HUES6 (cell line): Measurements from ENCODE around the gene RABGGTA.
A peak's percentile ranks its signal among the peaks of the same experiment; 100 is the strongest.

Source experiments
- H3K27ac ChIP-seq: 2 replicates; pipeline ENCODE4 v1.7.0; 2013; ENCODE audit warnings: low read depth, mild to moderate bottlenecking, low read length, inconsistent platforms
- H3K27me3 ChIP-seq: 2 replicates; pipeline ENCODE4 v1.6.1; 2013; ENCODE audit warnings: low read length; ENCODE audit not compliant: control insufficient read depth, insufficient read depth
- H3K36me3 ChIP-seq: 2 replicates; pipeline ENCODE4 v1.6.1; 2013; ENCODE audit warnings: low read length; ENCODE audit not compliant: control insufficient read depth, insufficient read depth
- H3K4me1 ChIP-seq: 2 replicates; pipeline ENCODE4 v1.6.1; 2013; ENCODE audit warnings: low read length; ENCODE audit not compliant: control insufficient read depth, insufficient read depth
- H3K4me3 ChIP-seq: 2 replicates; pipeline ENCODE4 v1.5.1; 2013; ENCODE audit warnings: low read depth, low read length
- H3K9ac ChIP-seq: one replicate; pipeline ENCODE4 v1.6.1; 2013; ENCODE audit warnings: mild to moderate bottlenecking, low read length
- H3K9me3 ChIP-seq: 2 replicates; pipeline ENCODE4 v1.6.1; 2013; ENCODE audit warnings: low read depth, low read length; ENCODE audit not compliant: control insufficient read depth, insufficient read depth

RABGGTA gene

GRCh38 chr14:24271134-24271833 lies at the start of gene RABGGTA:
TSS of gene RABGGTA (minus strand) at chr14:24271597. CDS start at chr14:24271115, 482 bp downstream.
- peak within 1 kb of the TSS; percentile 83 for H3K4me3 ChIP-seq

GRCh38 chr14:24317141-24317928 lies 45.9 kb upstream of the RABGGTA start:
- Histone ChIP-seq H3K36me3 (no peaks in the 10 kb centered on the region), H3K4me3 (no peak overlapping the region), H3K4me1 (peaks cover 10% of the 10 kb centered on the region; the same call in 1 of the 2 replicates), H3K9ac (no peak overlapping the region), H3K27ac (no peak overlapping the region), H3K27me3 (peaks cover 24% of the 10 kb centered on the region), H3K9me3 (no peaks in the 10 kb centered on the region)

More at GRCh38 chr14:24271134-24271833, at the start of gene RABGGTA:
- Histone ChIP-seq H3K9ac (peak within 1 kb of the TSS; percentile 91), H3K27me3 (no peaks in the 10 kb centered on the region), H3K27ac (peak within 1 kb of the TSS; percentile 91), H3K4me1 (peaks cover 11% of the 10 kb centered on the region; the same call in 1 of the 2 replicates), H3K36me3 (peaks cover 22% of the 10 kb centered on the region), H3K9me3 (no peaks in the 10 kb centered on the region)

- Histone ChIP-seq H3K9ac (peak overlapping the region; percentile 20), H3K27ac (no peak overlapping the region)
Observed at GRCh38 chr14:24316597-24316950, 45.2 kb upstream of the RABGGTA start.

GRCh38 chr14:24315807-24316596 lies 44.6 kb upstream of the RABGGTA start:
- H3K9ac ChIP-seq: no peak overlapping the region
- H3K36me3 ChIP-seq: peaks cover 5% of the 10 kb centered on the region; the same call in 1 of the 2 replicates
- H3K4me1 ChIP-seq: peaks cover 6% of the 10 kb centered on the region; the same call in 1 of the 2 replicates
- peaks cover 24% of the 10 kb centered on the region for H3K27me3 ChIP-seq
- H3K9me3 ChIP-seq: no peaks in the 10 kb centered on the region
- no peak overlapping the region for H3K4me3 ChIP-seq
- no peak overlapping the region for H3K27ac ChIP-seq

More at GRCh38 chr14:24316597-24316950, 45.2 kb upstream of the RABGGTA start:
- H3K36me3 ChIP-seq: peaks cover 5% of the 10 kb centered on the region; the same call in 1 of the 2 replicates
- peaks cover 24% of the 10 kb centered on the region for H3K27me3 ChIP-seq
- H3K9me3 ChIP-seq: no peaks in the 10 kb centered on the region
- H3K4me1 ChIP-seq: peaks cover 6% of the 10 kb centered on the region; the same call in 1 of the 2 replicates
- H3K4me3 ChIP-seq: no peak overlapping the region

- Histone ChIP-seq H3K4me1 (peaks cover 7% of the 10 kb centered on the region), H3K9me3 (no peaks in the 10 kb centered on the region), H3K27ac (no peak overlapping the region), H3K9ac (no peak overlapping the region), H3K27me3 (peaks cover 24% of the 10 kb centered on the region), H3K4me3 (no peak overlapping the region), H3K36me3 (peaks cover 8% of the 10 kb centered on the region; the same call in 1 of the 2 replicates)
Observed at GRCh38 chr14:24315243-24315806, 43.9 kb upstream of the RABGGTA start.

- peaks cover 9% of the 10 kb centered on the region for H3K4me1 ChIP-seq
- H3K27ac ChIP-seq: no peak overlapping the region
- H3K36me3 ChIP-seq: peaks cover 16% of the 10 kb centered on the region; the same call in 1 of the 2 replicates
- H3K9me3 ChIP-seq: no peaks in the 10 kb centered on the region
- H3K27me3 ChIP-seq: peaks cover 18% of the 10 kb centered on the region
- no peak overlapping the region for H3K4me3 ChIP-seq
- H3K9ac ChIP-seq: no peak overlapping the region
Observed at GRCh38 chr14:24314377-24315193, 43.2 kb upstream of the RABGGTA start.

- Histone ChIP-seq H3K4me3 (no peak overlapping the region), H3K36me3 (peaks cover 22% of the 10 kb centered on the region; the same call in 1 of the 2 replicates), H3K4me1 (peaks cover 9% of the 10 kb centered on the region), H3K27ac (no peak overlapping the region), H3K27me3 (peaks cover 11% of the 10 kb centered on the region), H3K9me3 (no peaks in the 10 kb centered on the region), H3K9ac (no peak overlapping the region)
Observed at GRCh38 chr14:24313913-24314312, 42.5 kb upstream of the RABGGTA start.

- Histone ChIP-seq H3K4me1 (peaks cover 9% of the 10 kb centered on the region), H3K9ac (no peak overlapping the region), H3K9me3 (no peaks in the 10 kb centered on the region), H3K27me3 (peaks cover 8% of the 10 kb centered on the region; the same call in 1 of the 2 replicates), H3K4me3 (no peak overlapping the region), H3K27ac (no peak overlapping the region), H3K36me3 (peaks cover 23% of the 10 kb centered on the region; the same call in 1 of the 2 replicates)
Observed at GRCh38 chr14:24312736-24313507, 41.5 kb upstream of the RABGGTA start.

- Histone ChIP-seq H3K9me3 (no peaks in the 10 kb centered on the region), H3K9ac (no peak overlapping the region), H3K27ac (no peak overlapping the region), H3K4me1 (peaks cover 10% of the 10 kb centered on the region), H3K36me3 (peaks cover 26% of the 10 kb centered on the region), H3K27me3 (peaks cover 1% of the 10 kb centered on the region; the same call in 1 of the 2 replicates), H3K4me3 (no peak overlapping the region)
Observed at GRCh38 chr14:24311837-24312615, 40.6 kb upstream of the RABGGTA start.
